SK-MEL-5 (cell line): ENCODE measurements around the gene ANO5. TPM values are rescaled to one million over a fixed set of nuclear protein-coding genes. Genes with fewer than 3 reads are reported as not detected.
A peak's percentile ranks its signal among the peaks of the same experiment; 100 is the strongest.
"Not testable (repeated sequence)": the region's sequence is repeated elsewhere in the genome, so short reads cannot be mapped to it uniquely, and the experiment has no call there.

Experiments used
- DNase-seq: peaks from one replicate; pipeline ENCODE4 v3.0.0-alpha.2; 2016; ENCODE audit warnings: low read depth, low spot score
- in situ Hi-C: cut with HindIII; loops from 2 replicates; pipeline ENCODE4 v1.10.0; 2016; ENCODE audit warnings: low sequenced_read_pairs, high pct_unique_total_duplicates, low pct_unique_long_range_greater_than_20kb
- total RNA-seq: library from RNA; depleted of rRNA; stranded (reverse); fragments of >200 nt; shearing (Covaris generic); gene quantifications from 2 replicates; pipeline ENCODE4 v1.2.3, GENCODE V29; 2014; rRNA removed

ANO5 gene
- total RNA-seq, 1 experiment from 2014 or later = 0.21 TPM

GRCh38 chr11:22273781-22274180, 80.9 kb downstream of the ANO5 start:
- in situ Hi-C loops = no loop called here

GRCh38 chr11:22275600-22275999, 82.7 kb downstream of the ANO5 start:
- no peak for DNase-seq
- in situ Hi-C loops = no loop called here

More at GRCh38 chr11:22273781-22274180, 80.9 kb downstream of the ANO5 start:
- DNase-seq = no peak

- in situ Hi-C loops = no loop called here
- no peak for DNase-seq
Observed at GRCh38 chr11:22276535-22276934, 83.7 kb downstream of the ANO5 start.

- in situ Hi-C loops, DNase-seq: not testable (repeated sequence)
Observed at GRCh38 chr11:22284991-22285390, 92.1 kb downstream of the ANO5 start.

- DNase-seq = no peak
- in situ Hi-C loops = no loop called here
Observed at GRCh38 chr11:22302368-22302767, 109.5 kb downstream of the ANO5 start.

GRCh38 chr11:22304337-22304961, 111.6 kb downstream of the ANO5 start:
- DNase-seq = peak; percentile 64

GRCh38 chr11:22317656-22318055, 124.8 kb downstream of the ANO5 start:
- DNase-seq = peak; percentile 57

More at GRCh38 chr11:22304337-22304961, 111.6 kb downstream of the ANO5 start:
- in situ Hi-C loops = no loop called here

GRCh38 chr11:22331771-22332170, 138.9 kb downstream of the ANO5 start:
- in situ Hi-C loops = no loop called here
- DNase-seq = peak; percentile 57

More at GRCh38 chr11:22317656-22318055, 124.8 kb downstream of the ANO5 start:
- in situ Hi-C loops = no loop called here

Other genes starting within 250 kb of the ANO5 start
- gene SLC17A6, start 145.3 kb downstream of the ANO5 start, total RNA-seq = 0.03 TPM in 1 of 2 replicates, not detected in the other